Urinary bladder (tissue), 4 donors: ENCODE data around the gene BRIP1. TPM values are rescaled to one million over a fixed set of nuclear protein-coding genes. Genes with fewer than 3 reads are reported as not detected.
A peak's percentile ranks its signal among the peaks of the same experiment; 100 is the strongest.

Experiments used
- DNase-seq: peaks from one replicate; pipeline ENCODE4 v3.0.0-alpha.2; 2015; ENCODE audit errors: extremely low spot score
- H3K27ac ChIP-seq: one replicate; pipeline ENCODE4 v1.5.1; 2013; ENCODE audit warnings: low read depth, mild to moderate bottlenecking, moderate library complexity
- H3K36me3 ChIP-seq: one replicate; pipeline ENCODE4 v1.6.1; 2013; ENCODE audit warnings: mild to moderate bottlenecking, moderate library complexity; ENCODE audit not compliant: insufficient read depth
- H3K4me1 ChIP-seq: one replicate; pipeline ENCODE4 v1.6.1; 2013; ENCODE audit warnings: mild to moderate bottlenecking, moderate library complexity; ENCODE audit not compliant: insufficient read depth
- H3K4me3 ChIP-seq: one replicate; pipeline ENCODE4 v1.5.1; 2013; ENCODE audit warnings: low read depth, low read length
- WGBS: extraction: QIAGEN DNeasy Blood & Tissue Kit; methylation state at CpG from one replicate; pipeline ENCODE4 v1.1.7; 2013; 5-methylcytosine and 5-hydroxymethylcytosine counted together
- polyA plus RNA-seq: library from polyadenylated mRNA; stranded (reverse); fragments of 200-250 nt; gene quantifications from one replicate; pipeline ENCODE4 v1.2.3, GENCODE V29; 2013
- total RNA-seq: library from RNA; depleted of rRNA; stranded (reverse); fragments of >200 nt; gene quantifications from one replicate; pipeline ENCODE4 v1.2.3, GENCODE V29; 2014
- donor health status: healthy with polysubstance abuse.
- donor health status: healthy.

The BRIP1 gene
- total and polyA plus RNA-seq, 2 donors = 0.41 to 19.0 TPM

GRCh38 chr17:61815863-61816503 lies 47.3 kb downstream of the BRIP1 start:
- WGBS = 77% methylated on average over 5 of the region's 5 CpGs
- Histone ChIP-seq H3K4me3 (no peak overlapping the region), H3K36me3 (no peaks in the 10 kb centered on the region), H3K27ac (no peak overlapping the region), H3K4me1 (no peaks in the 10 kb centered on the region)
- DNase-seq = no peak

GRCh38 chr17:61814485-61814884 lies 48.8 kb downstream of the BRIP1 start:
- Histone ChIP-seq H3K4me3 (no peak overlapping the region), H3K4me1 (no peaks in the 10 kb centered on the region), H3K27ac (no peak overlapping the region), H3K36me3 (no peaks in the 10 kb centered on the region)
- WGBS = 99% methylated on average over 1 of the region's 1 CpG
- no peak for DNase-seq

- Histone ChIP-seq H3K36me3 (no peaks in the 10 kb centered on the region), H3K4me1 (no peaks in the 10 kb centered on the region), H3K27ac (no peak overlapping the region), H3K4me3 (no peak overlapping the region)
- 64% methylated on average over 1 of the region's 1 CpG for WGBS
- no peak for DNase-seq
Measured at GRCh38 chr17:61813211-61813610, 50.1 kb downstream of the BRIP1 start.

GRCh38 chr17:61812747-61813146 lies 50.6 kb downstream of the BRIP1 start:
- WGBS = 72% methylated on average over 2 of the region's 2 CpGs
- no peak overlapping the region for H3K27ac ChIP-seq
- H3K36me3 ChIP-seq = no peaks in the 10 kb centered on the region
- no peak overlapping the region for H3K4me3 ChIP-seq
- H3K4me1 ChIP-seq = no peaks in the 10 kb centered on the region
- no peak for DNase-seq

- 75% methylated on average over 2 of the region's 2 CpGs for WGBS
- Histone ChIP-seq H3K4me3 (no peak overlapping the region), H3K27ac (no peak overlapping the region), H3K36me3 (no peaks in the 10 kb centered on the region), H3K4me1 (no peaks in the 10 kb centered on the region)
- DNase-seq = peak; percentile 2
Measured at GRCh38 chr17:61809816-61810392, 53.4 kb downstream of the BRIP1 start.

GRCh38 chr17:61808442-61808841 lies 54.9 kb downstream of the BRIP1 start:
- 95% methylated on average over 8 of the region's 8 CpGs for WGBS
- no peak overlapping the region for H3K4me3 ChIP-seq
- DNase-seq = no peak
- no peak overlapping the region for H3K27ac ChIP-seq
- no peaks in the 10 kb centered on the region for H3K4me1 ChIP-seq
- H3K36me3 ChIP-seq = no peaks in the 10 kb centered on the region

GRCh38 chr17:61806936-61807335 lies 56.4 kb downstream of the BRIP1 start:
- Histone ChIP-seq H3K4me1 (no peaks in the 10 kb centered on the region), H3K27ac (no peak overlapping the region), H3K4me3 (no peak overlapping the region), H3K36me3 (no peaks in the 10 kb centered on the region)
- 96% methylated on average over 1 of the region's 1 CpG for WGBS
- no peak for DNase-seq

GRCh38 chr17:61806081-61806828 lies 57.1 kb downstream of the BRIP1 start:
- no peak overlapping the region for H3K27ac ChIP-seq
- no peak for DNase-seq
- H3K4me3 ChIP-seq = no peak overlapping the region
- no peaks in the 10 kb centered on the region for H3K4me1 ChIP-seq
- 94% methylated on average over 7 of the region's 7 CpGs for WGBS
- no peaks in the 10 kb centered on the region for H3K36me3 ChIP-seq

GRCh38 chr17:61805399-61805798 lies 57.9 kb downstream of the BRIP1 start:
- Histone ChIP-seq H3K4me1 (no peaks in the 10 kb centered on the region), H3K36me3 (no peaks in the 10 kb centered on the region), H3K27ac (no peak overlapping the region), H3K4me3 (no peak overlapping the region)
- 77% methylated on average over 1 of the region's 1 CpG for WGBS
- DNase-seq = no peak

- WGBS = 93% methylated on average over 1 of the region's 1 CpG
- H3K36me3 ChIP-seq = no peaks in the 10 kb centered on the region
- H3K4me1 ChIP-seq = no peaks in the 10 kb centered on the region
- DNase-seq = no peak
- no peak overlapping the region for H3K27ac ChIP-seq
- H3K4me3 ChIP-seq = no peak overlapping the region
Measured at GRCh38 chr17:61803796-61804195, 59.5 kb downstream of the BRIP1 start.

- Histone ChIP-seq H3K36me3 (no peaks in the 10 kb centered on the region), H3K4me3 (no peak overlapping the region), H3K4me1 (no peaks in the 10 kb centered on the region), H3K27ac (no peak overlapping the region)
- WGBS = 96% methylated on average over 6 of the region's 6 CpGs
- DNase-seq = no peak
Measured at GRCh38 chr17:61803216-61803615, 60.1 kb downstream of the BRIP1 start.

- DNase-seq = no peak
- Histone ChIP-seq H3K4me3 (no peak overlapping the region), H3K27ac (no peak overlapping the region), H3K36me3 (no peaks in the 10 kb centered on the region), H3K4me1 (no peaks in the 10 kb centered on the region)
- 94% methylated on average over 1 of the region's 1 CpG for WGBS
Measured at GRCh38 chr17:61799812-61800484, 63.4 kb downstream of the BRIP1 start.

GRCh38 chr17:61797283-61797682 lies 66.0 kb downstream of the BRIP1 start:
- H3K36me3 ChIP-seq = no peaks in the 10 kb centered on the region
- no peak overlapping the region for H3K4me3 ChIP-seq
- no peak overlapping the region for H3K27ac ChIP-seq
- WGBS = 98% methylated on average over 2 of the region's 2 CpGs
- no peak for DNase-seq
- no peaks in the 10 kb centered on the region for H3K4me1 ChIP-seq

GRCh38 chr17:61795546-61795945 lies 67.8 kb downstream of the BRIP1 start:
- DNase-seq = no peak
- 92% methylated on average over 2 of the region's 2 CpGs for WGBS

More at GRCh38 chr17:61795546-61795945, 67.8 kb downstream of the BRIP1 start:
- H3K4me1 ChIP-seq = no peaks in the 10 kb centered on the region
- H3K36me3 ChIP-seq = no peaks in the 10 kb centered on the region
- H3K4me3 ChIP-seq = no peak overlapping the region
- H3K27ac ChIP-seq = no peak overlapping the region
